ELR (cell line): Measurements from ENCODE around the gene PATL2.
"Not testable (repeated sequence)": the region's sequence is repeated elsewhere in the genome, so short reads cannot be mapped to it uniquely, and the experiment has no call there.

Source experiments
- DNase-seq: peaks from one replicate; pipeline ENCODE4 v3.0.0-alpha.2; 2015; ENCODE audit warnings: low read depth

Gene PATL2

DNA sequence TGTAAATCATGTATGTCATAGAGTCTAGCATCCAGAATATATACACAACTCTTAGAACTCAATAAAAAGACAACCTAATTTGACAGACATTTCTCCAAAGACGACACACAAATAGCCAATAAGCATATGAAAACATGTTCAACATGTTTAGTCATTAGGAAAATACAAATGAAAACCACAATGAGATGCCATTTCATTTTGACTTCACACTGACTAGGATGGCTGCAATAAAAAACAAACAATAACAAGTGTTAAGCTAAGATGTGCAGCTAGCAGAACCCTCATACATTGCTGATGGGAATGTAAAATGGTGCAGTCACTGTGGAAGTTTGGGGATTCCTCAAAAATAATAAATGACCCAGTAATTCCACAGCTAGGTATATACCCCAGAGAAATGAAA is 64.1 kb downstream of the PATL2 start:
- DNase-seq: no peak

- DNase-seq: no peak
Observed at GRCh38 chr15:44646460-44646859, 64.7 kb downstream of the PATL2 start.

- DNase-seq: no peak
Observed at GRCh38 chr15:44641651-44642050, 69.5 kb downstream of the PATL2 start.

DNA sequence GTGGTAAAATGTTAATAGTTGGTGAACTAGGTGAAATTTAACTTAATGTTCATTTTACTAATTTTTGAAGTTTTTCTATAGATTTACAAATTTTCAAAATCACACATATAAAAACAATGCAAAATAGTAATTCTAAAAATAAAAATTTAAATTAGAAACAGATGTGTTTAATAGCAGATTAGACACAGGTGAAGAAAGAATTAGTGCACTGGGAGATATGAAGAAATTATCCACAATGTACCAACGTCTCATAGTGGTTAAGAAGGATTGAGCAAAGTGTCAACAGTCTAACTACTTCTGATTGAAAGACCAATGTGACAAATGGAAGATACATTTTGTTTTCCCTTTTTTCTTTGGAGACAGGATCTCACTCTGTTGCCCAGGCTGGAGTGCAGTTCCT is 74.1 kb downstream of the PATL2 start:
- no peak for DNase-seq

DNA sequence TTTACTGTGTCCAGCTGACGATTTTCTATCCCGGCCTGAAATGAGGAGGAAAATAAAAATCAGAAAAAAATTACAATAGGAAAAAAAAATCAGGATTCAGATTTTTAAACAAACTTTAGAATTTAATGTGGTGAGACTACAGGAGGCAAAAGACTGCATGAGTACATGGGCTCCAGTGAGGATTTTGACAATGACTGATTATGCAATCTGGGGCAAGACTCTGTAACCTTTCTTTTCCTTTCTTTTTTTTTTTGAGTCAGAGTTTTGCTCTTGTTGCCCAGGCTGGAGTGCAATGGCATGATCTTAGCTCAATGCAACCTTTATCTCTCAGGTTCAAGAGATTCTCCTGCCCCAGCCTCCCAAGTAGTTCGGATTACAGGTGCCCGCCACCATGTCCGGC is 77.5 kb downstream of the PATL2 start:
- DNase-seq: peak; percentile 46

DNA sequence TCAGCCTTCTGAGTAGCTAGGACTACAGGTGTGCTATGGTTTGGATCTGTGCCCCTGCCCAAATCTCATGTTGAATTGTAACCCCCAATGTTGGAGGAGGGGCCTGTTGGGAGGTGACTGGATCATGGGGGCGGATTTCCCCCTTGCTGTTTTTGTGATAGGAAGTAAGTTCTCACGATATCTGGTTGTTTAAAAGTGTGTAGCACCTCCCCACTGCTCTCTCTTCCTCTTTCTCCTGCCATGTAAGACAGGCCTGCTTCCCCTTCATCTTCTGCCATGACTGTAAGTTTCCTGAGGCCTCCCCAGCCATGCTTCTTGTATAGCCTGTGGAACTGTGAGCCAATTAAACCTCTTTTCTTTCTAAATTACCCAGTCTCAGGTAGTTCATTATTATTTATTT is 85.8 kb downstream of the PATL2 start:
- not testable (repeated sequence) for DNase-seq

DNA sequence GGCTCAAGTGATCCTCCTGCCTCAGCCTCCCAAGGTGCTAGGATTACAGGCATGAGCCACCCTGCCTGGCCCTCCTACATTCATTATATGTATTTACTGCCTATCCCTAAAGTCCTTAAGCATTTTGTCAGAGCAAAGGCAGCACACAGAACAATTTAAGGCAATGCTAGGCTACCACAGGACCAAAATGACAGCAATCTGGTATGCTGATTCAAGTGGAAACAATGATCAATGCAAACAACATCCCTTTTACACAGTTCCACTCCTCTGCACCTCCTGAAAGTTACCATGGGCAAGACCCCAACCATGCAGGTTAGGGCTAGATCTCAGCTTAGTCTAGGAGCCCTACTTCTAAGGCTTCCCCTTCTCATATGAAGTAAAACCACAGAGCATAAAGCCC is 87.9 kb downstream of the PATL2 start:
- no peak for DNase-seq

- no peak for DNase-seq
Observed at GRCh38 chr15:44620081-44620480, 91.0 kb downstream of the PATL2 start.

- no peak for DNase-seq
Observed at GRCh38 chr15:44616974-44617373, 94.1 kb downstream of the PATL2 start.
